ENCODE measurements around the gene NRP1.

DNA sequence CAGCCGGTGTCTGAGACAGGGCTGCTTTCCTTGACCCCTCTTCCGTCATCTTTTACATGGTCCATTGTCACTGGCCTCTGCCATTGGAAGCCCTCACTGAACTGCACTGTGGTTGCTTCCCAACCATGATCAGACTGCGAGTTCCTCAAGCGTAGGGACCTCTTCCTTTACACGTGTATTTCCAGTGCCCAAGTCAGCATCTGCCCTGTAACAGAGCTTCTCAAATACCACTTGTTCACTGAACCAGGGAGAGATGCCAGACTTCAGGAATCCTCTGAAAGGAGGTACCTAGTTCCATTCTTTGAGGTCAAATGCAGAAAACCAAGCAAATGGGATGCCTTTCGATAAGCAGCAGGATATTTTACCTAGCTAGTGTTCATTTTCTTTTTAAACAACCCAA lies 145.1 kb downstream of the NRP1 start:
- TF ChIP-seq, protein P1, sequence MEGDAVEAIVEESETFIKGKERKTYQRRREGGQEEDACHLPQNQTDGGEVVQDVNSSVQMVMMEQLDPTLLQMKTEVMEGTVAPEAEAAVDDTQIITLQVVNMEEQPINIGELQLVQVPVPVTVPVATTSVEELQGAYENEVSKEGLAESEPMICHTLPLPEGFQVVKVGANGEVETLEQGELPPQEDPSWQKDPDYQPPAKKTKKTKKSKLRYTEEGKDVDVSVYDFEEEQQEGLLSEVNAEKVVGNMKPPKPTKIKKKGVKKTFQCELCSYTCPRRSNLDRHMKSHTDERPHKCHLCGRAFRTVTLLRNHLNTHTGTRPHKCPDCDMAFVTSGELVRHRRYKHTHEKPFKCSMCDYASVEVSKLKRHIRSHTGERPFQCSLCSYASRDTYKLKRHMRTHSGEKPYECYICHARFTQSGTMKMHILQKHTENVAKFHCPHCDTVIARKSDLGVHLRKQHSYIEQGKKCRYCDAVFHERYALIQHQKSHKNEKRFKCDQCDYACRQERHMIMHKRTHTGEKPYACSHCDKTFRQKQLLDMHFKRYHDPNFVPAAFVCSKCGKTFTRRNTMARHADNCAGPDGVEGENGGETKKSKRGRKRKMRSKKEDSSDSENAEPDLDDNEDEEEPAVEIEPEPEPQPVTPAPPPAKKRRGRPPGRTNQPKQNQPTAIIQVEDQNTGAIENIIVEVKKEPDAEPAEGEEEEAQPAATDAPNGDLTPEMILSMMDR (IDR thresholded peaks at IDR 0.05; ENCODE audit: low read depth, low read length, missing input control): no peak
- TF ChIP-seq, protein P2, sequence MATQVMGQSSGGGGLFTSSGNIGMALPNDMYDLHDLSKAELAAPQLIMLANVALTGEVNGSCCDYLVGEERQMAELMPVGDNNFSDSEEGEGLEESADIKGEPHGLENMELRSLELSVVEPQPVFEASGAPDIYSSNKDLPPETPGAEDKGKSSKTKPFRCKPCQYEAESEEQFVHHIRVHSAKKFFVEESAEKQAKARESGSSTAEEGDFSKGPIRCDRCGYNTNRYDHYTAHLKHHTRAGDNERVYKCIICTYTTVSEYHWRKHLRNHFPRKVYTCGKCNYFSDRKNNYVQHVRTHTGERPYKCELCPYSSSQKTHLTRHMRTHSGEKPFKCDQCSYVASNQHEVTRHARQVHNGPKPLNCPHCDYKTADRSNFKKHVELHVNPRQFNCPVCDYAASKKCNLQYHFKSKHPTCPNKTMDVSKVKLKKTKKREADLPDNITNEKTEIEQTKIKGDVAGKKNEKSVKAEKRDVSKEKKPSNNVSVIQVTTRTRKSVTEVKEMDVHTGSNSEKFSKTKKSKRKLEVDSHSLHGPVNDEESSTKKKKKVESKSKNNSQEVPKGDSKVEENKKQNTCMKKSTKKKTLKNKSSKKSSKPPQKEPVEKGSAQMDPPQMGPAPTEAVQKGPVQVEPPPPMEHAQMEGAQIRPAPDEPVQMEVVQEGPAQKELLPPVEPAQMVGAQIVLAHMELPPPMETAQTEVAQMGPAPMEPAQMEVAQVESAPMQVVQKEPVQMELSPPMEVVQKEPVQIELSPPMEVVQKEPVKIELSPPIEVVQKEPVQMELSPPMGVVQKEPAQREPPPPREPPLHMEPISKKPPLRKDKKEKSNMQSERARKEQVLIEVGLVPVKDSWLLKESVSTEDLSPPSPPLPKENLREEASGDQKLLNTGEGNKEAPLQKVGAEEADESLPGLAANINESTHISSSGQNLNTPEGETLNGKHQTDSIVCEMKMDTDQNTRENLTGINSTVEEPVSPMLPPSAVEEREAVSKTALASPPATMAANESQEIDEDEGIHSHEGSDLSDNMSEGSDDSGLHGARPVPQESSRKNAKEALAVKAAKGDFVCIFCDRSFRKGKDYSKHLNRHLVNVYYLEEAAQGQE (IDR thresholded peaks at IDR 0.05): no peak
- no peak for TF ChIP-seq FOXA1 (IDR thresholded peaks at IDR 0.05)
- TF ChIP-seq, protein P3, sequence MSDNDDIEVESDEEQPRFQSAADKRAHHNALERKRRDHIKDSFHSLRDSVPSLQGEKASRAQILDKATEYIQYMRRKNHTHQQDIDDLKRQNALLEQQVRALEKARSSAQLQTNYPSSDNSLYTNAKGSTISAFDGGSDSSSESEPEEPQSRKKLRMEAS (IDR thresholded peaks at IDR 0.05): no peak
- TF ChIP-seq, protein P4, sequence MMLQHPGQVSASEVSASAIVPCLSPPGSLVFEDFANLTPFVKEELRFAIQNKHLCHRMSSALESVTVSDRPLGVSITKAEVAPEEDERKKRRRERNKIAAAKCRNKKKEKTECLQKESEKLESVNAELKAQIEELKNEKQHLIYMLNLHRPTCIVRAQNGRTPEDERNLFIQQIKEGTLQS (IDR thresholded peaks at IDR 0.05): no peak
- TF ChIP-seq GABPA (IDR thresholded peaks at IDR 0.05 in 1 of 2, conservative IDR thresholded peaks at IDR 0.05 in 1 of 2): no peak
- no peak for TF ChIP-seq EGR1 (IDR thresholded peaks at IDR 0.05; ENCODE audit: low read depth in 2 of 2)
- TF ChIP-seq RXRA (IDR thresholded peaks at IDR 0.05): no peak
- TF ChIP-seq FOXA2 (IDR thresholded peaks at IDR 0.05): no peak
- TF ChIP-seq TAF1 (conservative IDR thresholded peaks at IDR 0.05): no peak
- TF ChIP-seq YY1 (IDR thresholded peaks at IDR 0.05): no peak
- no peak for TF ChIP-seq SP1 (IDR thresholded peaks at IDR 0.05)
